ENCODE data around the gene STK36.

GRCh38 chr2:218645126-218645525 lies 26.8 kb upstream of the STK36 start:
- no peak for TF ChIP-seq CHD2 (IDR thresholded peaks at IDR 0.05; ENCODE audit: borderline replicate concordance, low read depth, low read length)
- no peak for TF ChIP-seq POLR2AphosphoS5 (IDR thresholded peaks at IDR 0.05; ENCODE audit: low read length)
- no peak for TF ChIP-seq CTCF (IDR thresholded peaks at IDR 0.05 in 2 of 3, conservative IDR thresholded peaks at IDR 0.05 in 1 of 3; ENCODE audit: control insufficient read depth in 2 of 3, extremely low read depth in 1 of 3, insufficient read depth in 1 of 3, low read depth in 3 of 3, low read length in 3 of 3)
- TF ChIP-seq EZH2 (IDR thresholded peaks at IDR 0.05; ENCODE audit: borderline replicate concordance, control insufficient read depth, low read depth, low read length): no peak
